Caco-2 (cell line): ENCODE results near the gene ABCD1. TPM values are rescaled to one million over a fixed set of nuclear protein-coding genes. Genes with fewer than 3 reads are reported as not detected.

ENCODE experiments used
- BruUV-seq: library from RNA; stranded (reverse); fragments of 400-500 nt; replicated peaks from 2 replicates; lab custom pipeline; 2021; lab: Mats Ljungman, UMichigan
- CTCF ChIA-PET: fragments of 300-600 bp; sonication (Branson Sonifier 250); formaldehyde crosslinking; loops from one replicate; lab custom pipeline; 2022; ENCODE audit warnings: antibody characterized with exemption; lab: Charles Lee
- POLR2A ChIA-PET: fragments of 300-600 bp; sonication (Branson Sonifier 250); formaldehyde crosslinking; loops from one replicate; lab custom pipeline; 2022; ENCODE audit warnings: antibody characterized with exemption; lab: Charles Lee
- DNase-seq, 2 experiments: peaks; one replicate each; pipeline versions ENCODE4 v3.0.0 to v3.0.0-alpha.2; 2020 to 2022
- H3K27me3 ChIP-seq: replicated peaks from 2 replicates; pipeline ENCODE4 v1.6.0; 2011; ENCODE audit warnings: low read length; ENCODE audit not compliant: control insufficient read depth, insufficient read depth
- H3K36me3 ChIP-seq: 2 replicates; pipeline ENCODE4 v1.5.1; 2011; ENCODE audit warnings: low read length; ENCODE audit not compliant: control insufficient read depth, insufficient read depth
- H3K4me1 ChIP-seq: fragments of 250-450 bp; sonication (Bioruptor Pico); 2 replicates; pipeline ENCODE4 v1.5.1; 2020; ENCODE audit warnings: mild to moderate bottlenecking
- H3K4me3 ChIP-seq: 2 replicates; pipeline ENCODE4 v1.5.1; 2011; ENCODE audit warnings: low read depth, mild to moderate bottlenecking, control low read depth, low read length
- H3K9me3 ChIP-seq: fragments of 250-450 bp; sonication (Bioruptor Pico); 2 replicates; pipeline ENCODE4 v1.5.1; 2020; ENCODE audit warnings: mild to moderate bottlenecking, moderate library complexity
- H3K27ac Mint-ChIP-seq: one replicate; pipeline ENCODE4 v1.8.0; 2022; ENCODE audit warnings: mixed read lengths; ENCODE audit not compliant: unreplicated experiment
- H3K27me3 Mint-ChIP-seq: one replicate; pipeline ENCODE4 v1.8.0; 2022; ENCODE audit warnings: mixed read lengths; ENCODE audit not compliant: insufficient read depth, unreplicated experiment
- H3K36me3 Mint-ChIP-seq: one replicate; pipeline ENCODE4 v1.8.0; 2022; ENCODE audit warnings: mild to moderate bottlenecking, mixed read lengths; ENCODE audit not compliant: insufficient read depth, unreplicated experiment
- H3K4me1 Mint-ChIP-seq: one replicate; pipeline ENCODE4 v1.8.0; 2022; ENCODE audit warnings: low read depth, mixed read lengths; ENCODE audit not compliant: unreplicated experiment
- H3K4me3 Mint-ChIP-seq: one replicate; pipeline ENCODE4 v1.8.0; 2022; ENCODE audit warnings: mild to moderate bottlenecking, moderate library complexity, mixed read lengths; ENCODE audit not compliant: unreplicated experiment
- H3K9me3 Mint-ChIP-seq: one replicate; pipeline ENCODE4 v1.8.0; 2022; ENCODE audit warnings: mixed read lengths; ENCODE audit not compliant: unreplicated experiment
- intact Hi-C: fragments of 100-400 bp; cut with micrococcal nuclease; formaldehyde crosslinking; loops from one replicate; pipeline ENCODE4 v1.10.0; 2022; ENCODE audit not compliant: unreplicated experiment
- total RNA-seq: library from RNA; stranded (reverse); gene quantifications from 2 replicates; pipeline ENCODE4 v1.2.3, GENCODE V29; 2022
- TF ChIP-seq, protein P1 (sequence below), 2 experiments: fragments of 200-600 bp in 1 of 2; IDR thresholded peaks; 1 replicate in 1 of 2; 2 replicates in 1 of 2; pipeline versions ENCODE4 v1.5.1 to v1.8.0; 2011 to 2022; ENCODE audit warnings: antibody characterized with exemption in 1 of 2, control low read depth in 1 of 2, inconsistent platforms in 1 of 2, low read depth in 1 of 2, low read length in 1 of 2, mild to moderate bottlenecking in 1 of 2, moderate library complexity in 1 of 2; ENCODE audit not compliant: insufficient read depth in 1 of 2, severe bottlenecking in 1 of 2, unreplicated experiment in 1 of 2

ABCD1 gene
- total RNA-seq, 1 experiment from 2014 or later: 4.3 TPM

- Mint-ChIP-seq H3K4me3 (no peak overlapping the region), H3K9me3 (no peaks in the 10 kb centered on the region), H3K27ac (no peak overlapping the region), H3K4me1 (no peaks in the 10 kb centered on the region), H3K27me3 (no peaks in the 10 kb centered on the region), H3K36me3 (peaks cover 6% of the 10 kb centered on the region)
- no peak for DNase-seq
- TF ChIP-seq, protein P1, sequence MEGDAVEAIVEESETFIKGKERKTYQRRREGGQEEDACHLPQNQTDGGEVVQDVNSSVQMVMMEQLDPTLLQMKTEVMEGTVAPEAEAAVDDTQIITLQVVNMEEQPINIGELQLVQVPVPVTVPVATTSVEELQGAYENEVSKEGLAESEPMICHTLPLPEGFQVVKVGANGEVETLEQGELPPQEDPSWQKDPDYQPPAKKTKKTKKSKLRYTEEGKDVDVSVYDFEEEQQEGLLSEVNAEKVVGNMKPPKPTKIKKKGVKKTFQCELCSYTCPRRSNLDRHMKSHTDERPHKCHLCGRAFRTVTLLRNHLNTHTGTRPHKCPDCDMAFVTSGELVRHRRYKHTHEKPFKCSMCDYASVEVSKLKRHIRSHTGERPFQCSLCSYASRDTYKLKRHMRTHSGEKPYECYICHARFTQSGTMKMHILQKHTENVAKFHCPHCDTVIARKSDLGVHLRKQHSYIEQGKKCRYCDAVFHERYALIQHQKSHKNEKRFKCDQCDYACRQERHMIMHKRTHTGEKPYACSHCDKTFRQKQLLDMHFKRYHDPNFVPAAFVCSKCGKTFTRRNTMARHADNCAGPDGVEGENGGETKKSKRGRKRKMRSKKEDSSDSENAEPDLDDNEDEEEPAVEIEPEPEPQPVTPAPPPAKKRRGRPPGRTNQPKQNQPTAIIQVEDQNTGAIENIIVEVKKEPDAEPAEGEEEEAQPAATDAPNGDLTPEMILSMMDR (IDR thresholded peaks at IDR 0.05; ENCODE audit: insufficient read depth in 1 of 2, low read depth in 1 of 2, low read length in 1 of 2, severe bottlenecking in 1 of 2, unreplicated experiment in 1 of 2): no peak
- intact Hi-C loops: no loop called here
- H3K4me3 ChIP-seq: no peak overlapping the region
- no peaks in the 10 kb centered on the region for H3K36me3 ChIP-seq
- no peaks in the 10 kb centered on the region for H3K27me3 ChIP-seq
- H3K9me3 ChIP-seq: no peaks in the 10 kb centered on the region
- ChIA-PET CTCF (interaction anchor here (0.6 kb wide), 1 partner anchor 132 kb away, joined by 3 read pairs; no protein-coding TSS in a partner anchor), POLR2A (no interaction called here)
- no TSS peak for BruUV-seq
- no peaks in the 10 kb centered on the region for H3K4me1 ChIP-seq
Observed at GRCh38 chrX:153781428-153782047, 56.9 kb downstream of the ABCD1 start.

DNA sequence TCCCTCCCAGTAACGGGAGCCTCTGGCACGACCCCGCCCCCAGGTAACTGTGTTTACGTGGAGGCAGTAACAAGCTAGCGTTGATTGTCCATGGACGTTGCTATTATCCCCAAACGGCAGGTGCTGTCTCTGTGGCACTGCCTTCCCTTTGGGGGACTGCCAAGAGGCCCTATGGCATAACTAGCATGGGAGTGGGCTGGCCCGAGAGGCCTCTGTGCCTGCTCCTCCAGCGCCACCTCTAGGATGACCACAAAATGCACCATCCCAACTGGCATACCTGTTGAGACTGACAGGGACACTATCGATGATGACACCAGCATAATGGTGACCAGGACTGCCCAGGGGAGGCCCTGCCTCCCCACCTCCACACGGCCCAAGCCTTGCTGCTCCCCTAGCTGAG lies 57.7 kb downstream of the ABCD1 start:
- DNase-seq: no peak
- BruUV-seq: no TSS peak
- ChIA-PET CTCF (no interaction called here), POLR2A (no interaction called here)
- H3K4me1 Mint-ChIP-seq: no peaks in the 10 kb centered on the region
- no peaks in the 10 kb centered on the region for H3K9me3 Mint-ChIP-seq
- no peak overlapping the region for H3K4me3 ChIP-seq
- H3K27ac Mint-ChIP-seq: no peak overlapping the region
- H3K9me3 ChIP-seq: no peaks in the 10 kb centered on the region
- peaks cover 6% of the 10 kb centered on the region for H3K36me3 Mint-ChIP-seq
- no peaks in the 10 kb centered on the region for H3K36me3 ChIP-seq
- no peaks in the 10 kb centered on the region for H3K4me1 ChIP-seq
- H3K27me3 Mint-ChIP-seq: no peaks in the 10 kb centered on the region
- intact Hi-C loops: no loop called here
- TF ChIP-seq, protein P1 (IDR thresholded peaks at IDR 0.05; ENCODE audit: insufficient read depth in 1 of 2, low read depth in 1 of 2, low read length in 1 of 2, severe bottlenecking in 1 of 2, unreplicated experiment in 1 of 2): no peak
- H3K4me3 Mint-ChIP-seq: no peak overlapping the region
- no peaks in the 10 kb centered on the region for H3K27me3 ChIP-seq

DNA sequence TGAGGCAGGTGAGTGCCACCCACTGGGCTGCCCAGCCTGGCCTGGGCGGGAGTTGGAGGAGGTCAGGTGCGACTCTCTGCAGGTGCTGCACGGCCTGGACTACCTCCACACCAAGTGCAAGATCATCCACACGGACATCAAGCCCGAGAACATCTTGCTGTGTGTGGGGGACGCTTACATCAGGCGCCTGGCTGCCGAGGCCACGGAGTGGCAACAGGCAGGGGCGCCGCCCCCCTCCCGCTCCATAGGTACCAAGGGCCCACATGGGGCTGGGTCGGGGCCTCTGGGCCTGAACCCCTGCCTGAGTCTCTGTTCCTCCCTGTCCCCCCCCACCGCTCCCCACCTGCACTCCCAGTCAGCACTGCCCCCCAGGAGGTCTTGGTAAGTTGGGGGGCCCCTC lies 58.2 kb downstream of the ABCD1 start:
- TF ChIP-seq, protein P1 (IDR thresholded peaks at IDR 0.05; ENCODE audit: insufficient read depth in 1 of 2, low read depth in 1 of 2, low read length in 1 of 2, severe bottlenecking in 1 of 2, unreplicated experiment in 1 of 2): no peak
- Histone ChIP-seq H3K4me3 (no peak overlapping the region), H3K9me3 (no peaks in the 10 kb centered on the region), H3K27me3 (no peaks in the 10 kb centered on the region), H3K4me1 (no peaks in the 10 kb centered on the region), H3K36me3 (no peaks in the 10 kb centered on the region)
- Mint-ChIP-seq H3K36me3 (peaks cover 6% of the 10 kb centered on the region), H3K4me3 (no peak overlapping the region), H3K27me3 (no peaks in the 10 kb centered on the region), H3K9me3 (no peaks in the 10 kb centered on the region), H3K27ac (no peak overlapping the region), H3K4me1 (no peaks in the 10 kb centered on the region)
- no TSS peak for BruUV-seq
- intact Hi-C loops: no loop called here
- CTCF ChIA-PET: no interaction called here
- POLR2A ChIA-PET: no interaction called here
- DNase-seq: no peak
